ENCODE results near the gene PAX8. TPM values are rescaled to one million over a fixed set of nuclear protein-coding genes. Genes with fewer than 3 reads are reported as not detected.
A peak's percentile ranks its signal among the peaks of the same experiment; 100 is the strongest.
"Not testable (repeated sequence)": the region's sequence is repeated elsewhere in the genome, so short reads cannot be mapped to it uniquely, and the experiment has no call there.

Gene PAX8
- total RNA-seq, 1 experiment from 2014 or later, result 11.3 TPM

- DNase-seq (ENCODE audit: low read depth), result no peak
Measured at GRCh38 chr2:113291191-113291590, 12.5 kb upstream of the PAX8 start.

- DNase-seq (ENCODE audit: low read depth), result peak; percentile 19
Measured at GRCh38 chr2:113288674-113289149, 10.0 kb upstream of the PAX8 start.

GRCh38 chr2:113288117-113288673 lies 9.5 kb upstream of the PAX8 start:
- DNase-seq (ENCODE audit: low read depth), result not testable (repeated sequence)

GRCh38 chr2:113285816-113286215 lies 7.1 kb upstream of the PAX8 start:
- DNase-seq (ENCODE audit: low read depth), result no peak

GRCh38 chr2:113284999-113285398 lies 6.3 kb upstream of the PAX8 start:
- peak; percentile 58 for DNase-seq (ENCODE audit: low read depth)

GRCh38 chr2:113284476-113284875 lies 5.8 kb upstream of the PAX8 start:
- DNase-seq (ENCODE audit: low read depth), result no peak

- peak; percentile 100 for DNase-seq (ENCODE audit: low read depth)
Measured at GRCh38 chr2:113283704-113284284, 5.1 kb upstream of the PAX8 start.

- DNase-seq (ENCODE audit: low read depth), result no peak
Measured at GRCh38 chr2:113282747-113283533, 4.2 kb upstream of the PAX8 start.

GRCh38 chr2:113281910-113282746 lies 3.4 kb upstream of the PAX8 start:
- DNase-seq (ENCODE audit: low read depth), result no peak

- DNase-seq (ENCODE audit: low read depth), result no peak
Measured at GRCh38 chr2:113278073-113278741, 514 bp downstream of the PAX8 start.

GRCh38 chr2:113277474-113278072 lies 1.1 kb downstream of the PAX8 start:
- DNase-seq (ENCODE audit: low read depth), result no peak

GRCh38 chr2:113276761-113277425 lies 1.8 kb downstream of the PAX8 start:
- DNase-seq (ENCODE audit: low read depth), result no peak

- no peak for DNase-seq (ENCODE audit: low read depth)
Measured at GRCh38 chr2:113276216-113276760, 2.4 kb downstream of the PAX8 start.

- DNase-seq (ENCODE audit: low read depth), result no peak
Measured at GRCh38 chr2:113275556-113276215, 3.0 kb downstream of the PAX8 start.

- no peak for DNase-seq (ENCODE audit: low read depth)
Measured at GRCh38 chr2:113274432-113274831, 4.3 kb downstream of the PAX8 start.

- no peak for DNase-seq (ENCODE audit: low read depth)
Measured at GRCh38 chr2:113273981-113274380, 4.7 kb downstream of the PAX8 start.

GRCh38 chr2:113273027-113273551 lies 5.6 kb downstream of the PAX8 start:
- no peak for DNase-seq (ENCODE audit: low read depth)

- no peak for DNase-seq (ENCODE audit: low read depth)
Measured at GRCh38 chr2:113272477-113272876, 6.2 kb downstream of the PAX8 start.

Data from HT1080 (cell line).